MM.1S (cell line): Measurements from ENCODE around the gene HELZ2.

Experiments used
- DNase-seq: peaks from one replicate; pipeline ENCODE4 v3.0.0-alpha.2; 2015
- H2AFZ ChIP-seq: fragments of 300-600 bp; sonication (generic); 2 replicates; pipeline ENCODE4 v1.6.0; 2016; ENCODE audit warnings: antibody characterized with exemption, low read length
- H3F3A ChIP-seq: fragments of 300-600 bp; sonication (generic); 2 replicates; pipeline ENCODE4 v1.6.1; 2016; ENCODE audit warnings: mild to moderate bottlenecking, antibody characterized with exemption, low read length, moderate library complexity, mixed read lengths; ENCODE audit not compliant: insufficient read depth
- H3K27ac ChIP-seq: fragments of 300-600 bp; sonication (generic); 2 replicates; pipeline ENCODE4 v1.5.1; 2016; ENCODE audit warnings: mild to moderate bottlenecking, low read length
- H3K27me3 ChIP-seq: fragments of 300-600 bp; sonication (generic); replicated peaks from 2 replicates; pipeline ENCODE4 v1.6.0; 2016; ENCODE audit warnings: low read length; ENCODE audit not compliant: insufficient read depth
- H3K36me3 ChIP-seq: fragments of 300-600 bp; sonication (generic); replicated peaks from 2 replicates; pipeline ENCODE4 v1.6.1; 2016; ENCODE audit warnings: mild to moderate bottlenecking, low read length, mixed read lengths; ENCODE audit not compliant: insufficient read depth
- H3K4me1 ChIP-seq: fragments of 300-600 bp; sonication (generic); 2 replicates; pipeline ENCODE4 v1.6.1; 2016; ENCODE audit warnings: low read length, mixed read lengths
- H3K4me2 ChIP-seq: fragments of 300-600 bp; sonication (generic); 2 replicates; pipeline ENCODE4 v1.6.0; 2016; ENCODE audit warnings: low read depth, low read length
- H3K4me3 ChIP-seq: fragments of 300-600 bp; sonication (generic); 2 replicates; pipeline ENCODE4 v1.5.1; 2016; ENCODE audit warnings: low read length, mixed read lengths
- H3K79me2 ChIP-seq: fragments of 300-600 bp; sonication (generic); 2 replicates; pipeline ENCODE4 v1.6.1; 2016; ENCODE audit warnings: mixed run types, low read length, mixed read lengths
- H3K9ac ChIP-seq: fragments of 300-600 bp; sonication (generic); 2 replicates; pipeline ENCODE4 v1.6.1; 2016; ENCODE audit warnings: low read length, mixed read lengths
- H3K9me2 ChIP-seq: fragments of 300-600 bp; sonication (generic); replicated peaks from 2 replicates; pipeline ENCODE4 v1.6.1; 2016; ENCODE audit warnings: mild to moderate bottlenecking, low read length, mixed read lengths; ENCODE audit not compliant: insufficient read depth
- H3K9me3 ChIP-seq: fragments of 300-600 bp; sonication (generic); replicated peaks from 2 replicates; pipeline ENCODE4 v1.6.1; 2016; ENCODE audit warnings: mild to moderate bottlenecking, low read length, mixed read lengths; ENCODE audit not compliant: insufficient read depth
- H4K20me1 ChIP-seq: fragments of 300-600 bp; sonication (generic); 2 replicates; pipeline ENCODE4 v1.6.1; 2016; ENCODE audit warnings: mild to moderate bottlenecking, low read length, moderate library complexity, mixed read lengths; ENCODE audit not compliant: insufficient read depth
- EZH2 ChIP-seq: fragments of 300-600 bp; sonication (generic); optimal IDR thresholded peaks from 2 replicates; pipeline ENCODE3; 2017; ENCODE audit warnings: low read depth, mild to moderate bottlenecking, antibody characterized with exemption, low read length, mixed read lengths
- EZH2phosphoT487 ChIP-seq: fragments of 300-600 bp; sonication (generic); IDR thresholded peaks from 2 replicates; pipeline ENCODE4 v1.6.1; 2018; ENCODE audit warnings: antibody characterized with exemption, low read length
- TF ChIP-seq, protein P1 (sequence below): fragments of 300-600 bp; sonication (generic); IDR thresholded peaks from 2 replicates; pipeline ENCODE4 v1.5.1; 2016; ENCODE audit warnings: antibody characterized with exemption, low read length, mixed read lengths

Gene HELZ2

DNA sequence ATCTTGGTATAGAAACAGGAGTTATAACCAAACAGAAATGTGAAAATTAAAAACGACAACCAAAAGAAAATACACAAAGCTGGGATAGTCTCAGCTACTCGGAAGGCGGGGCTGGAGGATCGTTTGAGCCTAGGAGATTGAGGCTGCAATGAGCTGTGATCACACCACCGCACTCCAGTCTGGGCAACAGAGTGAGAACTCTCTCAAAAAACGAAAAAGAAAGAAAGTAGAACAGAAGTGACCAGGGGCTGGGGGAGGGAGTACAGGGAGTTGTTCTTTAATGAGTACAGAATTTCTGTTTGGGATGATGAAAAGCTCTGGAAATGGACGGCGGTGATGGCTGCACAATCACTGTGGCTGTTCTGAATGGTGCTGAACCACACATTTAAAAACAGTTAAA, 47.0 kb upstream of the HELZ2 start:
- no peaks in the 10 kb centered on the region for H3K9me2 ChIP-seq
- no peak overlapping the region for H3K27ac ChIP-seq
- DNase-seq = no peak
- H3K9me3 ChIP-seq = no peaks in the 10 kb centered on the region
- peaks cover 78% of the 10 kb centered on the region for H3K79me2 ChIP-seq
- H3K36me3 ChIP-seq = no peaks in the 10 kb centered on the region
- no peak overlapping the region for H3K4me3 ChIP-seq
- TF ChIP-seq EZH2 = no peak
- TF ChIP-seq, protein P1, sequence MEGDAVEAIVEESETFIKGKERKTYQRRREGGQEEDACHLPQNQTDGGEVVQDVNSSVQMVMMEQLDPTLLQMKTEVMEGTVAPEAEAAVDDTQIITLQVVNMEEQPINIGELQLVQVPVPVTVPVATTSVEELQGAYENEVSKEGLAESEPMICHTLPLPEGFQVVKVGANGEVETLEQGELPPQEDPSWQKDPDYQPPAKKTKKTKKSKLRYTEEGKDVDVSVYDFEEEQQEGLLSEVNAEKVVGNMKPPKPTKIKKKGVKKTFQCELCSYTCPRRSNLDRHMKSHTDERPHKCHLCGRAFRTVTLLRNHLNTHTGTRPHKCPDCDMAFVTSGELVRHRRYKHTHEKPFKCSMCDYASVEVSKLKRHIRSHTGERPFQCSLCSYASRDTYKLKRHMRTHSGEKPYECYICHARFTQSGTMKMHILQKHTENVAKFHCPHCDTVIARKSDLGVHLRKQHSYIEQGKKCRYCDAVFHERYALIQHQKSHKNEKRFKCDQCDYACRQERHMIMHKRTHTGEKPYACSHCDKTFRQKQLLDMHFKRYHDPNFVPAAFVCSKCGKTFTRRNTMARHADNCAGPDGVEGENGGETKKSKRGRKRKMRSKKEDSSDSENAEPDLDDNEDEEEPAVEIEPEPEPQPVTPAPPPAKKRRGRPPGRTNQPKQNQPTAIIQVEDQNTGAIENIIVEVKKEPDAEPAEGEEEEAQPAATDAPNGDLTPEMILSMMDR = no peak
- no peak for TF ChIP-seq EZH2phosphoT487
- H2AFZ ChIP-seq = no peak overlapping the region
- no peaks in the 10 kb centered on the region for H3K27me3 ChIP-seq
- H3K9ac ChIP-seq = no peak overlapping the region
- no peaks in the 10 kb centered on the region for H3K4me1 ChIP-seq
- no peak overlapping the region for H3K4me2 ChIP-seq
- H4K20me1 ChIP-seq = peaks cover 4% of the 10 kb centered on the region; the same call in 1 of the 2 replicates
- H3F3A ChIP-seq = no peaks in the 10 kb centered on the region

DNA sequence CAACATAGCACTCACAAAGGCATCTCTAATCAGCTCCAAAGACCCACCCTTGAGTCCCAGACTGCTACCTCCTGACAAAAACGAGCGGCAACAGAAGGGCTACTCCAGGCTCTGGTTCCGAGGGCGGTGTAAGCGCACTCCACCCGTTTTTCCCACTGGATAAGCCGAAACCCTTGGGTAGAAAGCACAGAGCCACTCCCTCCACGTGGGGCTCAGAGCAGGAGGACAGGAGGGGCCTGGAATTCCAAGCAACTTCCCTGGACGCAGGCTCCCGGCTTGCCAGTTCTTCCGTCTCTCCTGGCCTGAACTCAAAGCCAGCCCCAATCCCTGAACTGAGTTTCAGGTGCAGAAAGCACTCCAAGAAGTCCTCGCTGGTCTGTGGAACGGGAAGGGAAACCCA, 45.5 kb upstream of the HELZ2 start:
- Histone ChIP-seq H3K79me2 (peaks cover 67% of the 10 kb centered on the region), H3K9me3 (no peaks in the 10 kb centered on the region), H3F3A (no peaks in the 10 kb centered on the region), H2AFZ (no peak overlapping the region), H3K4me1 (no peaks in the 10 kb centered on the region), H4K20me1 (peaks cover 4% of the 10 kb centered on the region; the same call in 1 of the 2 replicates), H3K36me3 (no peaks in the 10 kb centered on the region), H3K4me2 (no peak overlapping the region), H3K9me2 (no peaks in the 10 kb centered on the region), H3K9ac (no peak overlapping the region), H3K4me3 (no peak overlapping the region), H3K27ac (no peak overlapping the region), H3K27me3 (no peaks in the 10 kb centered on the region)
- TF ChIP-seq, protein P1 = no peak
- TF ChIP-seq EZH2 (no peak), EZH2phosphoT487 (no peak)
- no peak for DNase-seq

DNA sequence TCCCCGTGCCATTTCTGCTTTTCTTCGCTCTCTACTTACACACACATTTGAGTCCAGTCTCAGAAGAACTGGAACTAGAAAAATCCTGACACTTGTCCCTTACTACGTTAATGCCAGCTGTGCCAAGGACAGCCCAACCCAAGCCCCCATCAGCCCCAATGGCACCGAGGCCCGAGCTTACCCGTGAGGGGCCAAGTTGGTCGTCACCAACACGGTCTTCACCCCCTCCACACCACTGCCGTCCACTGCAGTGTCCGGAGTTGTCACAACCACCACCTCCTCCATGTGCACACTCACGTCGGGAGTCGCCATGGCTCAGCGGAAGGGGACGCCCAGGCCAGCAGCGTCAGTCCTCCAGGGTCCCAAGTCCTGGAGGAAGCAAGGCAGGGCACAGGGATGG, 45.0 kb upstream of the HELZ2 start:
- peaks cover 64% of the 10 kb centered on the region for H3K79me2 ChIP-seq
- no peaks in the 10 kb centered on the region for H3K36me3 ChIP-seq

More for the DNA sequence above, 45.0 kb upstream of the HELZ2 start:
- no peaks in the 10 kb centered on the region for H3K4me1 ChIP-seq
- H3F3A ChIP-seq = no peaks in the 10 kb centered on the region
- H3K4me2 ChIP-seq = no peak overlapping the region
- H3K4me3 ChIP-seq = no peak overlapping the region
- no peak overlapping the region for H3K9ac ChIP-seq
- no peak for DNase-seq
- H3K27me3 ChIP-seq = no peaks in the 10 kb centered on the region
- H3K9me2 ChIP-seq = no peaks in the 10 kb centered on the region
- no peak overlapping the region for H2AFZ ChIP-seq
- H3K27ac ChIP-seq = no peak overlapping the region
- peaks cover 4% of the 10 kb centered on the region; the same call in 1 of the 2 replicates for H4K20me1 ChIP-seq
- TF ChIP-seq, protein P1 = no peak
- TF ChIP-seq EZH2phosphoT487 (no peak), EZH2 (no peak)
- H3K9me3 ChIP-seq = no peaks in the 10 kb centered on the region
